AG04449 (cell line): Measurements from ENCODE around the gene REV3L.

Experiments
- CTCF ChIA-PET: fragments of 350-600 bp; formaldehyde crosslinking; extraction: SDS; loops from one replicate; lab custom pipeline; 2021; ENCODE audit warnings: antibody characterized with exemption; lab: Yijun Ruan, JAX
- POLR2A ChIA-PET: fragments of 400-600, 350-600 bp; formaldehyde crosslinking; extraction: SDS; loops from one replicate; lab custom pipeline; 2020; ENCODE audit warnings: antibody characterized with exemption, inconsistent platforms; lab: Yijun Ruan, JAX
- DNase-seq: peaks from one replicate; pipeline ENCODE4 v3.0.0-alpha.2; 2010; ENCODE audit warnings: low read depth, low spot score
- H3K4me3 ChIP-seq: 2 replicates; pipeline ENCODE4 v1.5.1; 2011; ENCODE audit warnings: low read depth, mild to moderate bottlenecking, control low read depth, low read length
- TF ChIP-seq, protein P1 (sequence below): IDR thresholded peaks from one replicate; pipeline ENCODE4 v1.5.1; 2011; ENCODE audit warnings: mild to moderate bottlenecking, moderate library complexity, low read length, control low read depth, inconsistent platforms; ENCODE audit not compliant: insufficient read depth; ENCODE audit errors: missing control alignments

The REV3L gene

DNA sequence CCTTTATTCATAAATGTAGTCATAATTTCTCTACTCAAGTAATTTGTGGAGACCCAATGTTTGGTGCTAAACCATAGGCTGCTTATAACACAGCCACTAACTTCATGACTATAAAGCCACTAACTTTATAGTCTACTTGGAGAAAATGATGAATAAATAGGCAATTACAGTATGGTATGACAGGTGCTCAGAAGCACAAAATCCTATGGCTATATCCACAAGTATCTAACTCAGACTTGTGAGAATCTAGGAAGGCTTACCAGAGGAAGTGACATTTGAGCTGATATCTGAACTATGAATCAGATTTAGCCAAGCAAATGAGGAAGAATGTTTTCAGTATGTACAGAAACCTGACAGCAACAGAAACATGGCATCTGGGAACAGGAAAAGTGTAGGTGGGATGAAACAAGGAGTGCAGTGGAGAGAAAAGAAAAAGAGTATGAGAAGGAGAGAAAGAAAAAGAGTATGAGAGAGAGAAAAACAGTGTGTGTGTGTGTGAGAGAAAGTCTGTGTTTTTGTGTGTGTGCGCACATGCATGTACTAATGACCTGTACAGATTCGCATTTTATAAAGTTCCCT lies 59.9 kb downstream of the REV3L start:
- H3K4me3 ChIP-seq = no peak overlapping the region
- POLR2A ChIA-PET = no interaction called here
- DNase-seq = no peak
- CTCF ChIA-PET = interaction anchor here (3.1 kb wide), 1 partner anchor 8 kb away, joined by 10 read pairs; no protein-coding TSS in a partner anchor
- TF ChIP-seq, protein P1, sequence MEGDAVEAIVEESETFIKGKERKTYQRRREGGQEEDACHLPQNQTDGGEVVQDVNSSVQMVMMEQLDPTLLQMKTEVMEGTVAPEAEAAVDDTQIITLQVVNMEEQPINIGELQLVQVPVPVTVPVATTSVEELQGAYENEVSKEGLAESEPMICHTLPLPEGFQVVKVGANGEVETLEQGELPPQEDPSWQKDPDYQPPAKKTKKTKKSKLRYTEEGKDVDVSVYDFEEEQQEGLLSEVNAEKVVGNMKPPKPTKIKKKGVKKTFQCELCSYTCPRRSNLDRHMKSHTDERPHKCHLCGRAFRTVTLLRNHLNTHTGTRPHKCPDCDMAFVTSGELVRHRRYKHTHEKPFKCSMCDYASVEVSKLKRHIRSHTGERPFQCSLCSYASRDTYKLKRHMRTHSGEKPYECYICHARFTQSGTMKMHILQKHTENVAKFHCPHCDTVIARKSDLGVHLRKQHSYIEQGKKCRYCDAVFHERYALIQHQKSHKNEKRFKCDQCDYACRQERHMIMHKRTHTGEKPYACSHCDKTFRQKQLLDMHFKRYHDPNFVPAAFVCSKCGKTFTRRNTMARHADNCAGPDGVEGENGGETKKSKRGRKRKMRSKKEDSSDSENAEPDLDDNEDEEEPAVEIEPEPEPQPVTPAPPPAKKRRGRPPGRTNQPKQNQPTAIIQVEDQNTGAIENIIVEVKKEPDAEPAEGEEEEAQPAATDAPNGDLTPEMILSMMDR = no peak

- ChIA-PET CTCF (no interaction called here), POLR2A (interaction anchor here (0.7 kb wide), 1 partner anchor 153 kb away, joined by 3 read pairs; no protein-coding TSS in a partner anchor)
- DNase-seq = peak; percentile 28
- TF ChIP-seq, protein P1 = no peak
- H3K4me3 ChIP-seq = no peak overlapping the region
These were observed 63.9 kb downstream of the REV3L start for GRCh38 chr6:111418971-111419693.

DNA sequence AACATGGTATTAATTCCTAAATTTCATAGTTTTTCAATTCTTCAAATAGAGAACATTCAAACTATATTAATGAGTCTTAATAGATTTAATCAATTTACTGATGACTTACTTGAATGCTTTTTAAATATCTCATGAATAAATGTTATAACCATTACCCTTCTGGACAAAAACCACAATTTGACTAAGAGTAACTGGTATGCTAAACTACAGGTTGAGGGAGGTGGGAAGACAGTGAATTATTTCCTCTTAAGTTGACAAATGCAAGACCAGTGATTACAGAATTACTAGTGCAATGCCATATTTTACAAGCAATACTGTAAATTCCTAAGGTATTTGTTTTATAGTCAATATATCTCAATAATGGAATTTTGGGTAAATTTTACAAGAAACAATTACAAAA lies 65.1 kb downstream of the REV3L start:
- POLR2A ChIA-PET = no interaction called here
- CTCF ChIA-PET = no interaction called here
- TF ChIP-seq, protein P1 = no peak

GRCh38 chr6:111417181-111417585 lies 65.8 kb downstream of the REV3L start:
- ChIA-PET CTCF (no interaction called here), POLR2A (no interaction called here)
- no peak for DNase-seq
- TF ChIP-seq, protein P1 = no peak
- no peak overlapping the region for H3K4me3 ChIP-seq

More for the DNA sequence above, 65.1 kb downstream of the REV3L start:
- no peak overlapping the region for H3K4me3 ChIP-seq
- DNase-seq = no peak

- no peak for DNase-seq
- H3K4me3 ChIP-seq = no peak overlapping the region
- ChIA-PET POLR2A (no interaction called here), CTCF (interaction anchor here (2.5 kb wide), 1 partner anchor 8 kb away, joined by 10 read pairs; no protein-coding TSS in a partner anchor)
- TF ChIP-seq, protein P1 = no peak
These were observed 66.5 kb downstream of the REV3L start for GRCh38 chr6:111416529-111416928.

GRCh38 chr6:111414373-111414772 lies 68.6 kb downstream of the REV3L start:
- TF ChIP-seq, protein P1 = no peak
- DNase-seq = no peak
- ChIA-PET POLR2A (no interaction called here), CTCF (interaction anchor here (2.5 kb wide), 1 partner anchor 10 kb away, joined by 10 read pairs; no protein-coding TSS in a partner anchor)
- H3K4me3 ChIP-seq = no peak overlapping the region
